Upper lobe of left lung (tissue), 4 donors: ENCODE measurements around the gene M6PR.

Experiments
- EP300 ChIP-seq, 4 donors: sonication (generic); formaldehyde crosslinking; IDR thresholded peaks; one replicate each; pipeline ENCODE4 v1.5.1; 2017; ENCODE audit warnings: antibody characterized with exemption in 4 of 4, control low read depth in 2 of 4
- POLR2A ChIP-seq, 4 donors: fragments of 450-650 bp; IDR thresholded peaks; one replicate each; pipeline ENCODE4 v1.5.1; 2016 to 2017; ENCODE audit warnings: antibody characterized with exemption in 4 of 4, mild to moderate bottlenecking in 2 of 4
- POLR2AphosphoS5 ChIP-seq, 2 donors: sonication (generic); formaldehyde crosslinking; IDR thresholded peaks; one replicate each; pipeline ENCODE4 v1.5.1; 2017; ENCODE audit warnings: antibody characterized with exemption in 2 of 2
- TF ChIP-seq, protein P1 (sequence below), 6 experiments: fragments of 450-650 bp in 4 of 6; fragments of 200-600 bp in 2 of 6; sonication (generic) in 2 of 6; IDR thresholded peaks; one replicate each; pipeline ENCODE4 v1.5.1; 2016 to 2019; ENCODE audit warnings: antibody characterized with exemption in 6 of 6

DNA sequence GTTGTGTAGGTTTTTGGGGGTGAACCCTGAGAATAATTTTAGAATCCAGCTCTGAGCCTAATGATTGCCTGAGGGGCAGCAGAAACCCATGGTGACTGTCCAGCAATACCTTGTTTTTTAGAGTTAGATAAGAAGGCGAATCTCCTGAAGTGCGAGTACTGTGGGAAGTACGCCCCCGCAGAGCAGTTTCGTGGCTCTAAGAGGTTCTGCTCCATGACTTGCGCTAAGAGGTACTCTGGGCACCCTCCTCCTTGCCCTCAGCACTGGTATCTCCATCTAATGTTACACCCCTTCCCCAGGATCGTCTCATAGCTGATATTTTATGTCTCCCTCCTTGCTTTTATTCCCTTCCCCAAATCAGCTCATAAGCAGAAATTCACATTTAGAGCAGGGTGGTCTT, 12.7 kb downstream of the M6PR start:
- TF ChIP-seq, protein P1, sequence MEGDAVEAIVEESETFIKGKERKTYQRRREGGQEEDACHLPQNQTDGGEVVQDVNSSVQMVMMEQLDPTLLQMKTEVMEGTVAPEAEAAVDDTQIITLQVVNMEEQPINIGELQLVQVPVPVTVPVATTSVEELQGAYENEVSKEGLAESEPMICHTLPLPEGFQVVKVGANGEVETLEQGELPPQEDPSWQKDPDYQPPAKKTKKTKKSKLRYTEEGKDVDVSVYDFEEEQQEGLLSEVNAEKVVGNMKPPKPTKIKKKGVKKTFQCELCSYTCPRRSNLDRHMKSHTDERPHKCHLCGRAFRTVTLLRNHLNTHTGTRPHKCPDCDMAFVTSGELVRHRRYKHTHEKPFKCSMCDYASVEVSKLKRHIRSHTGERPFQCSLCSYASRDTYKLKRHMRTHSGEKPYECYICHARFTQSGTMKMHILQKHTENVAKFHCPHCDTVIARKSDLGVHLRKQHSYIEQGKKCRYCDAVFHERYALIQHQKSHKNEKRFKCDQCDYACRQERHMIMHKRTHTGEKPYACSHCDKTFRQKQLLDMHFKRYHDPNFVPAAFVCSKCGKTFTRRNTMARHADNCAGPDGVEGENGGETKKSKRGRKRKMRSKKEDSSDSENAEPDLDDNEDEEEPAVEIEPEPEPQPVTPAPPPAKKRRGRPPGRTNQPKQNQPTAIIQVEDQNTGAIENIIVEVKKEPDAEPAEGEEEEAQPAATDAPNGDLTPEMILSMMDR (IDR thresholded peaks at IDR 0.05) = no peak
- TF ChIP-seq POLR2A (IDR thresholded peaks at IDR 0.05) (no peak), EP300 (IDR thresholded peaks at IDR 0.05) (no peak), POLR2AphosphoS5 (IDR thresholded peaks at IDR 0.05) (no peak)
